Measurements from ENCODE around the gene CAMKV. TPM values are rescaled to one million over a fixed set of nuclear protein-coding genes. Genes with fewer than 3 reads are reported as not detected.

The CAMKV gene
- total RNA-seq, 1 experiment from 2014 or later: 58.2 TPM

DNA sequence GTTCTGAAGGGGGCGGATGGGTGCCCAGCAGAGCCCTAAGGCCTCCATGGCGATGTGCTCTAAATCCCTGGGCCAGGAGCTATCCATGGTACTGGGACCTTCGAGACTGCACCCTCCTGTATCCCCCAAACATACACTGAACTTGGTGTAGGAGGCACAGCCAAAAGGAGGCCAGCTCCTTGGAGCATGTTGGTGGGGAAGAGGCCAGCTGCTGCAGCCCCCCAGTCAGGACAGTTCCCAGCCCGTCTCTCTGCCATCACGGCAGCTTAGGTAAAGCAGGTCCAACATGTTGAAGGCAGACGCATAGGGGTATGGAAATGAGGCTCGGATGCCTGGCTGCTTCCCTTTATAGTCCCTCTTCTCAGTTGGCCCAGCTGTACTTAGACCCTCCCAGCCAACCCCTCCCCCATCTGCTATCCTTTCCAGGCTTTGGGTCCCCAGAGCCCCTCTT lies 1.8 kb downstream of the CAMKV start (continued):
- TF ChIP-seq NR1H2 (CRISPR knock-in tag; IDR thresholded peaks at IDR 0.05): no peak
- TF ChIP-seq, protein P1, sequence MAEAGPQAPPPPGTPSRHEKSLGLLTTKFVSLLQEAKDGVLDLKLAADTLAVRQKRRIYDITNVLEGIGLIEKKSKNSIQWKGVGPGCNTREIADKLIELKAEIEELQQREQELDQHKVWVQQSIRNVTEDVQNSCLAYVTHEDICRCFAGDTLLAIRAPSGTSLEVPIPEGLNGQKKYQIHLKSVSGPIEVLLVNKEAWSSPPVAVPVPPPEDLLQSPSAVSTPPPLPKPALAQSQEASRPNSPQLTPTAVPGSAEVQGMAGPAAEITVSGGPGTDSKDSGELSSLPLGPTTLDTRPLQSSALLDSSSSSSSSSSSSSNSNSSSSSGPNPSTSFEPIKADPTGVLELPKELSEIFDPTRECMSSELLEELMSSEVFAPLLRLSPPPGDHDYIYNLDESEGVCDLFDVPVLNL (CRISPR knock-in tag; IDR thresholded peaks at IDR 0.05; ENCODE audit: borderline replicate concordance, low read depth): no peak
- 0 out of 2 replicates have a peak, but pooled peaks have one; percentile 25 for TF ChIP-seq ZNF121 (CRISPR knock-in tag; IDR thresholded peaks at IDR 0.05)
- TF ChIP-seq, protein P2, sequence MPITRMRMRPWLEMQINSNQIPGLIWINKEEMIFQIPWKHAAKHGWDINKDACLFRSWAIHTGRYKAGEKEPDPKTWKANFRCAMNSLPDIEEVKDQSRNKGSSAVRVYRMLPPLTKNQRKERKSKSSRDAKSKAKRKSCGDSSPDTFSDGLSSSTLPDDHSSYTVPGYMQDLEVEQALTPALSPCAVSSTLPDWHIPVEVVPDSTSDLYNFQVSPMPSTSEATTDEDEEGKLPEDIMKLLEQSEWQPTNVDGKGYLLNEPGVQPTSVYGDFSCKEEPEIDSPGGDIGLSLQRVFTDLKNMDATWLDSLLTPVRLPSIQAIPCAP (CRISPR knock-in tag; IDR thresholded peaks at IDR 0.05): peak; percentile 85; the same call in 1 of the 2 replicates
- TF ChIP-seq, protein P3, sequence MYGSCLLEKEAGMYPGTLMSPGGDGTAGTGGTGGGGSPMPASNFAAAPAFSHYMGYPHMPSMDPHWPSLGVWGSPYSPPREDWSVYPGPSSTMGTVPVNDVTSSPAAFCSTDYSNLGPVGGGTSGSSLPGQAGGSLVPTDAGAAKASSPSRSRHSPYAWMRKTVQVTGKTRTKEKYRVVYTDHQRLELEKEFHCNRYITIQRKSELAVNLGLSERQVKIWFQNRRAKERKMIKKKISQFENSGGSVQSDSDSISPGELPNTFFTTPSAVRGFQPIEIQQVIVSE (CRISPR knock-in tag; IDR thresholded peaks at IDR 0.05; ENCODE audit: borderline replicate concordance): no peak
- TF ChIP-seq, protein P4, sequence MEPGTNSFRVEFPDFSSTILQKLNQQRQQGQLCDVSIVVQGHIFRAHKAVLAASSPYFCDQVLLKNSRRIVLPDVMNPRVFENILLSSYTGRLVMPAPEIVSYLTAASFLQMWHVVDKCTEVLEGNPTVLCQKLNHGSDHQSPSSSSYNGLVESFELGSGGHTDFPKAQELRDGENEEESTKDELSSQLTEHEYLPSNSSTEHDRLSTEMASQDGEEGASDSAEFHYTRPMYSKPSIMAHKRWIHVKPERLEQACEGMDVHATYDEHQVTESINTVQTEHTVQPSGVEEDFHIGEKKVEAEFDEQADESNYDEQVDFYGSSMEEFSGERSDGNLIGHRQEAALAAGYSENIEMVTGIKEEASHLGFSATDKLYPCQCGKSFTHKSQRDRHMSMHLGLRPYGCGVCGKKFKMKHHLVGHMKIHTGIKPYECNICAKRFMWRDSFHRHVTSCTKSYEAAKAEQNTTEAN (CRISPR knock-in tag; IDR thresholded peaks at IDR 0.05): peak; percentile 66; the same call in 1 of the 2 replicates
- TF ChIP-seq, protein P5, sequence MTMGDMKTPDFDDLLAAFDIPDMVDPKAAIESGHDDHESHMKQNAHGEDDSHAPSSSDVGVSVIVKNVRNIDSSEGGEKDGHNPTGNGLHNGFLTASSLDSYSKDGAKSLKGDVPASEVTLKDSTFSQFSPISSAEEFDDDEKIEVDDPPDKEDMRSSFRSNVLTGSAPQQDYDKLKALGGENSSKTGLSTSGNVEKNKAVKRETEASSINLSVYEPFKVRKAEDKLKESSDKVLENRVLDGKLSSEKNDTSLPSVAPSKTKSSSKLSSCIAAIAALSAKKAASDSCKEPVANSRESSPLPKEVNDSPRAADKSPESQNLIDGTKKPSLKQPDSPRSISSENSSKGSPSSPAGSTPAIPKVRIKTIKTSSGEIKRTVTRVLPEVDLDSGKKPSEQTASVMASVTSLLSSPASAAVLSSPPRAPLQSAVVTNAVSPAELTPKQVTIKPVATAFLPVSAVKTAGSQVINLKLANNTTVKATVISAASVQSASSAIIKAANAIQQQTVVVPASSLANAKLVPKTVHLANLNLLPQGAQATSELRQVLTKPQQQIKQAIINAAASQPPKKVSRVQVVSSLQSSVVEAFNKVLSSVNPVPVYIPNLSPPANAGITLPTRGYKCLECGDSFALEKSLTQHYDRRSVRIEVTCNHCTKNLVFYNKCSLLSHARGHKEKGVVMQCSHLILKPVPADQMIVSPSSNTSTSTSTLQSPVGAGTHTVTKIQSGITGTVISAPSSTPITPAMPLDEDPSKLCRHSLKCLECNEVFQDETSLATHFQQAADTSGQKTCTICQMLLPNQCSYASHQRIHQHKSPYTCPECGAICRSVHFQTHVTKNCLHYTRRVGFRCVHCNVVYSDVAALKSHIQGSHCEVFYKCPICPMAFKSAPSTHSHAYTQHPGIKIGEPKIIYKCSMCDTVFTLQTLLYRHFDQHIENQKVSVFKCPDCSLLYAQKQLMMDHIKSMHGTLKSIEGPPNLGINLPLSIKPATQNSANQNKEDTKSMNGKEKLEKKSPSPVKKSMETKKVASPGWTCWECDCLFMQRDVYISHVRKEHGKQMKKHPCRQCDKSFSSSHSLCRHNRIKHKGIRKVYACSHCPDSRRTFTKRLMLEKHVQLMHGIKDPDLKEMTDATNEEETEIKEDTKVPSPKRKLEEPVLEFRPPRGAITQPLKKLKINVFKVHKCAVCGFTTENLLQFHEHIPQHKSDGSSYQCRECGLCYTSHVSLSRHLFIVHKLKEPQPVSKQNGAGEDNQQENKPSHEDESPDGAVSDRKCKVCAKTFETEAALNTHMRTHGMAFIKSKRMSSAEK (CRISPR knock-in tag; IDR thresholded peaks at IDR 0.05; ENCODE audit: borderline replicate concordance): no peak
- TF ChIP-seq, protein P6, sequence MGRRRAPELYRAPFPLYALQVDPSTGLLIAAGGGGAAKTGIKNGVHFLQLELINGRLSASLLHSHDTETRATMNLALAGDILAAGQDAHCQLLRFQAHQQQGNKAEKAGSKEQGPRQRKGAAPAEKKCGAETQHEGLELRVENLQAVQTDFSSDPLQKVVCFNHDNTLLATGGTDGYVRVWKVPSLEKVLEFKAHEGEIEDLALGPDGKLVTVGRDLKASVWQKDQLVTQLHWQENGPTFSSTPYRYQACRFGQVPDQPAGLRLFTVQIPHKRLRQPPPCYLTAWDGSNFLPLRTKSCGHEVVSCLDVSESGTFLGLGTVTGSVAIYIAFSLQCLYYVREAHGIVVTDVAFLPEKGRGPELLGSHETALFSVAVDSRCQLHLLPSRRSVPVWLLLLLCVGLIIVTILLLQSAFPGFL (CRISPR knock-in tag; IDR thresholded peaks at IDR 0.05; ENCODE audit: borderline replicate concordance): no peak
- no peak for TF ChIP-seq ZNF671 (CRISPR knock-in tag; IDR thresholded peaks at IDR 0.05)
- peak; percentile 83; the same call in 1 of the 2 replicates for TF ChIP-seq TEAD4 (CRISPR knock-in tag; IDR thresholded peaks at IDR 0.05)
- TF ChIP-seq, protein P7, sequence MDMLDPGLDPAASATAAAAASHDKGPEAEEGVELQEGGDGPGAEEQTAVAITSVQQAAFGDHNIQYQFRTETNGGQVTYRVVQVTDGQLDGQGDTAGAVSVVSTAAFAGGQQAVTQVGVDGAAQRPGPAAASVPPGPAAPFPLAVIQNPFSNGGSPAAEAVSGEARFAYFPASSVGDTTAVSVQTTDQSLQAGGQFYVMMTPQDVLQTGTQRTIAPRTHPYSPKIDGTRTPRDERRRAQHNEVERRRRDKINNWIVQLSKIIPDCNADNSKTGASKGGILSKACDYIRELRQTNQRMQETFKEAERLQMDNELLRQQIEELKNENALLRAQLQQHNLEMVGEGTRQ (CRISPR knock-in tag; IDR thresholded peaks at IDR 0.05): no peak
- peak; percentile 76 for TF ChIP-seq ETV6 (CRISPR knock-in tag; IDR thresholded peaks at IDR 0.05)
- TF ChIP-seq ZNF317 (CRISPR knock-in tag; IDR thresholded peaks at IDR 0.05; ENCODE audit: borderline replicate concordance, low read depth): 0 out of 2 replicates have a peak, but pooled peaks have one; percentile 42
- TF ChIP-seq MYBL2 (CRISPR knock-in tag; IDR thresholded peaks at IDR 0.05): no peak
- TF ChIP-seq, protein P8, sequence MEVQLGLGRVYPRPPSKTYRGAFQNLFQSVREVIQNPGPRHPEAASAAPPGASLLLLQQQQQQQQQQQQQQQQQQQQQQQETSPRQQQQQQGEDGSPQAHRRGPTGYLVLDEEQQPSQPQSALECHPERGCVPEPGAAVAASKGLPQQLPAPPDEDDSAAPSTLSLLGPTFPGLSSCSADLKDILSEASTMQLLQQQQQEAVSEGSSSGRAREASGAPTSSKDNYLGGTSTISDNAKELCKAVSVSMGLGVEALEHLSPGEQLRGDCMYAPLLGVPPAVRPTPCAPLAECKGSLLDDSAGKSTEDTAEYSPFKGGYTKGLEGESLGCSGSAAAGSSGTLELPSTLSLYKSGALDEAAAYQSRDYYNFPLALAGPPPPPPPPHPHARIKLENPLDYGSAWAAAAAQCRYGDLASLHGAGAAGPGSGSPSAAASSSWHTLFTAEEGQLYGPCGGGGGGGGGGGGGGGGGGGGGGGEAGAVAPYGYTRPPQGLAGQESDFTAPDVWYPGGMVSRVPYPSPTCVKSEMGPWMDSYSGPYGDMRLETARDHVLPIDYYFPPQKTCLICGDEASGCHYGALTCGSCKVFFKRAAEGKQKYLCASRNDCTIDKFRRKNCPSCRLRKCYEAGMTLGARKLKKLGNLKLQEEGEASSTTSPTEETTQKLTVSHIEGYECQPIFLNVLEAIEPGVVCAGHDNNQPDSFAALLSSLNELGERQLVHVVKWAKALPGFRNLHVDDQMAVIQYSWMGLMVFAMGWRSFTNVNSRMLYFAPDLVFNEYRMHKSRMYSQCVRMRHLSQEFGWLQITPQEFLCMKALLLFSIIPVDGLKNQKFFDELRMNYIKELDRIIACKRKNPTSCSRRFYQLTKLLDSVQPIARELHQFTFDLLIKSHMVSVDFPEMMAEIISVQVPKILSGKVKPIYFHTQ (CRISPR knock-in tag; IDR thresholded peaks at IDR 0.05): no peak
- peak; percentile 77; the same call in 1 of the 2 replicates for TF ChIP-seq ZNF219 (CRISPR knock-in tag; IDR thresholded peaks at IDR 0.05; ENCODE audit: borderline replicate concordance)
- TF ChIP-seq NR3C1 (CRISPR knock-in tag; conservative IDR thresholded peaks at IDR 0.05; ENCODE audit: low read depth): peak; percentile 76; the same call in 1 of the 2 replicates
- TF ChIP-seq FOXP1 (CRISPR knock-in tag; IDR thresholded peaks at IDR 0.05; ENCODE audit: borderline replicate concordance): no peak
- TF ChIP-seq NR2C2 (CRISPR knock-in tag; IDR thresholded peaks at IDR 0.05): no peak
- TF ChIP-seq FOXJ3 (CRISPR knock-in tag; IDR thresholded peaks at IDR 0.05; ENCODE audit: borderline replicate concordance): no peak
- TF ChIP-seq ZNF263 (CRISPR knock-in tag; IDR thresholded peaks at IDR 0.05; ENCODE audit: low read depth): no peak
